Omental fat pad (tissue), 4 donors: Measurements from ENCODE around the gene NOC4L. TPM values are rescaled to one million over a fixed set of nuclear protein-coding genes. Genes with fewer than 3 reads are reported as not detected.
"Not testable (repeated sequence)": the region's sequence is repeated elsewhere in the genome, so short reads cannot be mapped to it uniquely, and the experiment has no call there.

Source experiments
- ATAC-seq: fragments of 150-250 bp; one replicate; pipeline ENCODE4 v1.9.1; 2016; ENCODE audit warnings: mild to moderate bottlenecking, moderate library complexity; ENCODE audit not compliant: low FRiP score
- DNase-seq: peaks from one replicate; pipeline ENCODE4 v3.0.0-alpha.2; 2019; ENCODE audit warnings: low spot score
- CTCF ChIP-seq, 3 donors: fragments of 450-650 bp; IDR thresholded peaks; one replicate each; pipeline ENCODE4 v1.5.1; 2016 to 2017; ENCODE audit warnings: antibody characterized with exemption in 3 of 3, mild to moderate bottlenecking in 3 of 3, moderate library complexity in 2 of 3
- total RNA-seq, 4 donors: library from RNA; depleted of rRNA; stranded (reverse); fragments of >200 nt; gene quantifications; one replicate each; pipeline ENCODE4 v1.1.0, GENCODE V29; 2016

NOC4L gene
- total RNA-seq, 4 donors from 2014 or later: 6.4 to 16.1 (median 9.3) TPM

- ATAC-seq: no peak
- no peak for DNase-seq
- TF ChIP-seq CTCF (IDR thresholded peaks at IDR 0.05): no peak
Observed at GRCh38 chr12:132194056-132194455, 49.8 kb downstream of the NOC4L start.

- TF ChIP-seq CTCF (IDR thresholded peaks at IDR 0.05): no peak
- DNase-seq: no peak
- ATAC-seq: no peak
Observed at GRCh38 chr12:132194556-132194955, 50.3 kb downstream of the NOC4L start.

GRCh38 chr12:132195242-132195641 lies 51.0 kb downstream of the NOC4L start:
- DNase-seq, ATAC-seq: not testable (repeated sequence)

- no peak for ATAC-seq
- DNase-seq: no peak
- no peak for TF ChIP-seq CTCF (IDR thresholded peaks at IDR 0.05)
Observed at GRCh38 chr12:132196038-132196872, 52.0 kb downstream of the NOC4L start.

- no peak for ATAC-seq
- no peak for DNase-seq
- TF ChIP-seq CTCF (IDR thresholded peaks at IDR 0.05): no peak
Observed at GRCh38 chr12:132196873-132197390, 52.7 kb downstream of the NOC4L start.

GRCh38 chr12:132197581-132198354 lies 53.5 kb downstream of the NOC4L start:
- ATAC-seq: no peak
- TF ChIP-seq CTCF (IDR thresholded peaks at IDR 0.05): no peak

GRCh38 chr12:132199101-132199500 lies 54.8 kb downstream of the NOC4L start:
- TF ChIP-seq CTCF (IDR thresholded peaks at IDR 0.05): no peak
- DNase-seq (no peak), ATAC-seq (no peak)

More at GRCh38 chr12:132197581-132198354, 53.5 kb downstream of the NOC4L start:
- DNase-seq: no peak
